Bone marrow (tissue), 2 donors: Measurements from ENCODE around the gene ATP11B.

Experiments
- DNase-seq, 2 donors: peaks; one replicate each; lab custom pipeline; 2025; lab: John Stamatoyannopoulos, UW

The ATP11B gene

DNA sequence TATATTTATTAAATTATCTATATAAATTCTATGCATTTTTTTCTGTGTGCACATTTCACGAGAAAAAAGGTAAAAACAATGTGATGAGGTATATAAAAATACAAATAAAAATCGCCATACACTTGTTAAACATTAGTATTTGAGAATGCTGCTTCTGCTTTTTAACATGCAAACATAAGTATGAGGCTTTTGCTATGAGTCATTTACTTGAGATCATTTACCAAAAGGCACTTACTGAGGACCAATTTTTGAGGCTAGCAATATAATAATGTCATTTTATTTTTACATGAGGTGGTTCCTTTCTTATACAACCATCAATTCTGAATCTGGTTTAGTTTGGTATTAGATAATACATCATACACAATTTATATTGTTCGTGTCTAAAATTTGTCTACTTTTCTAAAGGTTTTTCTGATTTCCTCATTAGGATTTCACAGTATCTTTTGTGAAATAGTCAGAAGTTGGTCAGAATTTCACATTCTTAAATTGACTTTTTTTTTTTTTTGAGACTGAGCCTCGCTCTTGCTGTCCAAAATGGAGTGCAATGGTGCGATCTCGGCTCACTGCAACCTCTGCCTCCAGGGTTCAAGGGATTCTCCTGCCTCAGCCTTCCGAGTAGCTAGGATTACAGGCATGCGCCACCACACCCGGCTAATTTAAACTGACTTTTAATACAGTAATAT, 161.4 kb downstream of the ATP11B start:
- no peak for DNase-seq

DNA sequence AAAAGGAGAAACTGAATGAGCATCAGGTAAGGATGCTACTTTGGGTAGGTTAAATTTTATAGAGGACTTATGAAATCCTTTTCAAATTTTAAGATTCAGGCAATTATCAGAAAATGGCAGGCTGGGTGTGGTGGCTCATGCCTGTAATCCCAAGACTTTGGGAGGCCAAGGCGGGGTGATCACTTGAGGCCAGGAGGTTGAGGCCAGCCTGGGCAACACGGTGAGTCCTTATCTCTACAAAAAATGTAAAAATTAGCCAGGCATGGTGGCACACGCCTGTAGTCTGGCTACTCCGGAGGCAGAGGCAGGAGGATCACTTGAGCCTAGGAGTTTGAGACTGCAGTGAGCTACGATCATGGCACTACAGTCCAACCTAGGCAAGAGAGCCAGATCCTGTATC, 163.9 kb downstream of the ATP11B start:
- DNase-seq = no peak

DNA sequence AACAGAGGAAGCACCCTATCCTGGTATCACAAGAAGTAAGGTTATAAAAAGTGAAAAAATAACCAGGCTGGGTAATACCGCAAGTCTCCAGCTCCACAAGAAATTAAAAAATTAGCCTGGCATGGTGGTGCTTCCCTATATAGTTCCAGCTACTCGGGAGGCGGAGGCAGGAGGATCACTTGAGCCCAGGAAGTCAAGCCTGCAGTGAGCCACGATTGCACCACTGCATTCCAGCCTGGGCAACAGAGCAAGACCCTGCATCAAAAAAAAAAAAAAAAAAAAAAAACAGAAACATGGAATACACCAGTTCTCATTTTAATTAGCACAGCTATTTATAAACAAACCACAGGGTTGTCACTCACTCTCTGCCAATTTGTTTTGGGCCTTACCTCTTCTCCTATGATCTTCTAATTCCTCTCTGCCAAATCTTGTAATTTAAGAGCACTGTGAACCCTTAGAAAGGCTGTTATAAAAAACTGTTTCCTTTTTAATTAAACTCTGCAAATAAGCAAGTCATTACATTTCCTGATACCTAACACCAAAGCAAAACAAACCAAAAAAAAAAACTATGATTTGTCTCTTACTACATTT, 164.5 kb downstream of the ATP11B start:
- DNase-seq = no peak

DNA sequence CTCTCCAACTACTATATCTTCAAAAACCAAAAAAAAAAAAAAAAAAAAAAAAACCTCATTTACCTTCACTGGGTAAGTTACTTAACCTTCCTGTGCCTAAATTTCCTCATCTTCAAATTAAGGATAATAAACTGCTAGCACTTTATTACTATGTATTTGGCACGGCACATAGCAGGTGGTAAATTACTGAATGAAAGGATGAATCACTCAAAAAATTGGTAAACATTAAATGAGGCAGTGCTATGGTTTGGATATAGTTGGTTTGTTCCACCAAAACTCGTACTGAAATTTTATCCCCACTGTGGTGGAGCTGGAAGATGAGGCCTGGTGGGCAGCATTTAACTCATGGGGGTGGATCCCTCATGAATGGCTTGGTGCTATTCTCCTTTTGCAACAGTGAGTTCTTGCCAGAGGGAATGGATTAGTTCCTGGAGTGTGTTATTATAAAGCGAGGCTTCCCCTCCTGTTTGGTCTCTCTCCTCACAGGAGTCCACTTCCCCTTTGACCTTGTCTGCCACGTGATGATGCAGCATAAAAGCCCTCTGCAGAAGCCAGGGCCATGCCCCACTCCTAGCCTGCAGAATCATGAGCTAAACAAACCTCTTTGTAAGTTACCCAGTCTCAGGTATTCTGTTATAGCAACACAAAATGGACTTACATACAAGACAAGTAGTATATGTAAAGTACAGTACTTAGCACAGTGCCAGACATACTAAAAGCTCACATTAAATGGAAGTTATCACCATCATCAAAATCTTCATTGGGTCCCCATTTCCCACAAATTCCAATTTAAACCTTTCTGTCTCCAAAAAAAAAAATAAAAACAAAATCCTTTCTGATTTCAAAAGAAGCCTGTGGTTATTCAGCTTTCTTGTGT, 166.4 kb downstream of the ATP11B start:
- no peak for DNase-seq

DNA sequence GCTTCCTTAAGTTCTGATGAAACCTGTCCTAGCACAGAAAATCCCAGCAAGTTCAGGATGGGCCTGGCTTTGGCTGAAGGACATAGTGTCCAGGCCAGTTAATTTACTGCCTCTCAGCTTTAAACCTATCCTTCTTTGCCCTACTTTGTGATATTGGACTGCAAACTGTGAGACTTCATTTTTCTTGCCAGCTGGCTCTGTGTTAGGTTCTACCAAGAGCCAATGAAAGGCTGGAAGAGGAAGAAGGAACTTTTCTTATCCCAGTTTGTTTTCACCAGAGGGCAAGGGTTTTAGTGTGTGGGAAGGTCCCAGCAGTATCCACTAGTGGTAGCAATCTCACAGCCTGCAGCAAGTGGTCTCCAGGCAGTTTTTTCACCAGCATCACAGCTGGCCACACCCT, 168.9 kb downstream of the ATP11B start:
- DNase-seq = no peak

DNA sequence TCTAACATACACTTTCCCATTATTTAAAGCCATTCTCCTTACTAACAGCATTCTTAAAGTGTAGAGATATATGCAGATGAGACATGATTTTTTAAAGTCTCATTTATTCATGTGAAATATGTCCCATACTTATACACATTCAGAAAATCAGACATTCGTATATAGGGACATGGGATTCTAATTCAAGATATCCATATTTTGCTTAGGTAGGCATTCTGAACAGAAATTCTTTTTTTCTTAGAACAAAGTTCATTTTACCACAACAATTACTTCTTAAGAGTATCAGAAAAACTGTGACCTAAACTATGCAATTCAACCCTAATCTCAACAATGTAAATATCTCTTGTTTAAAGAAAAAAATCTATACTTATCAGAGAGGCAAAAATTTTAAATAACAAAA, 170.9 kb downstream of the ATP11B start:
- no peak for DNase-seq

DNA sequence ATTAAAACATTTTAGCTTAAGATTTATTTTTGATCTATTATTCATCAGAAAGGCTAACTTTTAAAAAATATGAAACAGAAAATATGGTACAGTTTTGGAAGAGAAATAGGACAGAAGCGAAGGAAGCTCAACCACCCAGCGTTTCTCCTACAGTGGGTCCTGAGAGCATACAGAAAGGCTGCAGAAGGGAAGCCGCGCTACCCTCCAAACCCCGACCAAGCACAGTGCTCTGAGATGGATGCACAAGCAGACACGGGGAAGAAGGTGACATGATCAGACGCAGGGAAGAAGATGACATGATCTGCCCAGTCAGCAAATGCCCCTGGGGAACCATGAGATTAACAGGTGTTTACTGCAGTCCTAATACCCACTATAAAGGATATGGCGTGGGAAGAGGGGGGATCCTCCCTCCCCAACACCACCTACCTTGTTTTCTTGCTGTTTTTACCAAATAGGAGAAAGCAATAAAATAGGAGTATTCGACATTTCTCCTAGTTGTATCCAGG, 172.6 kb downstream of the ATP11B start:
- no peak for DNase-seq

DNA sequence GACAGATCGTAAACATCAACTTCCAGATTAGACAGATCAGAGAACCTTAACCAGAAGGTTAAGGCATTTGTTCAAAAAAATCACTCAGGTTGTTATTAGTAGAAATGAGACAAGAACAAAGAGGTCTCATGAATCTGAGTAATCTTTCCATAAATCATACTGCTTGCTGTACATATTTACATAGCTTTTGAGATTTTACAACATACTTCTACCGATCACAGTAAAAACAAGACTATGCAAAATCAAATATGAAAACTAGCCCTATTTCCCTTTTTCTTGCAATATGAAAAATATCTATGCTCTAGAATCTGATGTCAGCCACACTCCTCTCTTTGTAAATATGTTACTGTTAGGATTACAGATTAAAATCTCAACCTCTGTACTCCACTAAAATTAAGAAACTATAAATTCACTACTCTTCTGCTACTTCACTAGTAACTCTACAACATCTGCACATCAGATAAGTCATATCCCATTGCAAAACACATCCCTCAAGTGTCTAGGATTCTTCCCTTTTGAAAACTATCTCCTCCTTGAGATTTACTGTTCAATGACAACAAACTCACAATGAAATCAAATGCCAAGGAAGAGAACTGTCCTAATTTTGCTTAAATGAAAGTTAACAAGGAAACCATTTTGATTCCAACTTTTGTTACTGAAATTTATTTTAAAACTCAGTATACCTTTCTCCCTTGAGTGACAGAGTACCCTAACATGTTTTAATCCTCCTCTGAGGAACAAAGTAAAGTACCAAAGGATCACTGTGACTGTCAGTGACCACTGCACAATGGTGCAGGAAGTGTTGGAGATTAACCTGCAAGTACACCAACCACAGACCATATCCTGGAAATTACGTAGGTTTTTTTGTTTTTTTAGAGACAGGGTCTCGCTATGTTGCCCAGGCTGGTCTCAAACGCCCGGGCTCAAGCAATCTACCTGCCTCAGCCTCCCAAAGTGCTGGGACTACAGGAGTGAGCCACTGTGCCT, 174.2 kb downstream of the ATP11B start:
- DNase-seq = no peak

DNA sequence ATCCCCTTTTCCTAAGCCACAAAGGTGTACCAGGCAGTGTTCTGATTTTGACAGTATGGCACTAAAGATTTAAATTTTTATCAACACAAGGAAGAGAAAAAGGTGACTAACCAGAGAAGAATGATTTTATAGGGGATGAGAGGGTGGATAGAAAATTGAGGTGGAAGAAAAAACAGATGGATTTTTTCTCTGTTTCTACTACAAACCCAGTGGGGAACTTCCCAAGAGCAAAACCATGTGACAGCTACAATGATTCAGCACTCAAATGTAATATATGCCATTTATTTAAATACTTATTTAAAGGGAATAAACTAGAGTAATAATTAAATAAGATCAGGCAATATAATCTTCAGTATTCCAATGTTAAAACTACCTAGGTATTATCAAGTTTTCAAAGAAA, 176.0 kb downstream of the ATP11B start:
- no peak for DNase-seq

DNA sequence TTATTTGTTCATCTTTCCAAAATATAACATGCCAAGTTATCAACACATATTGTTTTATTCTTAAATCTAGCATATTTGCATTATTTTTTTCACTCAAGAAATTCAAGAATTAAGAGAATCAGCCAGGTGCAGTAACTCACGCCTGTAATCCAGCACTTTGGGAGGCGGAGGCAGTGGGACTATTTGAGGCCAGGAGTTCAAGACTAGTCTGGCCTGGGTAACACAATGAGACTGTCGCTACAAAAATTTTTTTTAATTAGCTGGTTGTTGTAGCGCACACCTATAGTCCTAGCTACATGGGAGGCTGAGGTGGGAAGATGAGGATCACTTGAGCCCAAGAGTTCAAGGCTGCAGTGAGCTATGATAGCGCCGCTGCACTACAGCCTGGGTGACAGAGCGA, 176.5 kb downstream of the ATP11B start:
- DNase-seq = no peak

DNA sequence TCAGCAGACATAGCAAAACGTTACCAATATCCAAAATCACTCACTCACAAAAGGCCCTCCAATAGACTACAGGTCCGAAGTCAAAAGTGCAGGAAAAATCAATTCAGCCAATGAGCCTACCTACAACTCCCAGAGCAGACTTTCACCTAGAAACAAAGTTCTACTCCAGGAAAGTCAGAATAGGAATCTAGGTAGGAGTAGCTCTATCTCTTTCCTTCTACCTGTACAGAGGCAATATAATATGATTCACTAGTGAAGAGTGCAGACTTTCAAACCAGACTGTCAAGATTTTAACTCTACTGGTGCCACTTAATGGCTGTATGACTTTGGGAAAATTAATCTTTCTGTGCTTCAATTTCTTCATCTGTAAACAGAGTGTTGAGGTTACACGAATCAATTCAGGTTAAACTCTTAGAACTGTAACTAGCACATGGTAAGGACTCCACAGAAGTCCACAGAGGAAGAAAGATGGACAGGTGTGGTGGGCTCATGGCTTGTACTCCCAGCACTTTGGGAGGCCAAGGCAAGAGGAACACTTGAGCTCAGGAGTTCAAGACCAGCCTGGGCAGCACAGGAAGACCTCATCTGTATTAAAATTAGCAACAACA, 177.6 kb downstream of the ATP11B start:
- DNase-seq = no peak
